WTC11 (cell line): ENCODE results near the gene ITPR1.

Source experiments
- ATF3 ChIP-seq: sonication (generic); formaldehyde crosslinking; conservative IDR thresholded peaks from 2 replicates; pipeline ENCODE4 v1.8.1; 2022; ENCODE audit warnings: mild to moderate bottlenecking, missing genetic modification reagents
- FOXP1 ChIP-seq: sonication (generic); formaldehyde crosslinking; IDR thresholded peaks from 2 replicates; pipeline ENCODE4 v1.8.0; 2022; ENCODE audit warnings: missing genetic modification reagents, mild to moderate bottlenecking, moderate library complexity, borderline replicate concordance
- JUN ChIP-seq: sonication (generic); formaldehyde crosslinking; IDR thresholded peaks from 2 replicates; pipeline ENCODE4 v1.8.0; 2023; ENCODE audit warnings: mild to moderate bottlenecking, missing genetic modification reagents
- ZNF121 ChIP-seq: sonication (generic); formaldehyde crosslinking; IDR thresholded peaks from 2 replicates; pipeline ENCODE4 v1.8.0; 2023; ENCODE audit warnings: missing genetic modification reagents
- TF ChIP-seq, protein P1 (sequence below): fragments of 200-600 bp; IDR thresholded peaks from 2 replicates; pipeline ENCODE4 v1.8.0; 2022; ENCODE audit warnings: antibody characterized with exemption
- TF ChIP-seq, protein P2 (sequence below): sonication (generic); formaldehyde crosslinking; IDR thresholded peaks from 2 replicates; pipeline ENCODE4 v1.8.0; 2023; ENCODE audit warnings: mild to moderate bottlenecking, missing genetic modification reagents
- TF ChIP-seq, protein P3 (sequence below): sonication (generic); formaldehyde crosslinking; IDR thresholded peaks from 2 replicates; pipeline ENCODE4 v1.8.1; 2023; ENCODE audit warnings: mild to moderate bottlenecking, missing genetic modification reagents, moderate library complexity

DNA sequence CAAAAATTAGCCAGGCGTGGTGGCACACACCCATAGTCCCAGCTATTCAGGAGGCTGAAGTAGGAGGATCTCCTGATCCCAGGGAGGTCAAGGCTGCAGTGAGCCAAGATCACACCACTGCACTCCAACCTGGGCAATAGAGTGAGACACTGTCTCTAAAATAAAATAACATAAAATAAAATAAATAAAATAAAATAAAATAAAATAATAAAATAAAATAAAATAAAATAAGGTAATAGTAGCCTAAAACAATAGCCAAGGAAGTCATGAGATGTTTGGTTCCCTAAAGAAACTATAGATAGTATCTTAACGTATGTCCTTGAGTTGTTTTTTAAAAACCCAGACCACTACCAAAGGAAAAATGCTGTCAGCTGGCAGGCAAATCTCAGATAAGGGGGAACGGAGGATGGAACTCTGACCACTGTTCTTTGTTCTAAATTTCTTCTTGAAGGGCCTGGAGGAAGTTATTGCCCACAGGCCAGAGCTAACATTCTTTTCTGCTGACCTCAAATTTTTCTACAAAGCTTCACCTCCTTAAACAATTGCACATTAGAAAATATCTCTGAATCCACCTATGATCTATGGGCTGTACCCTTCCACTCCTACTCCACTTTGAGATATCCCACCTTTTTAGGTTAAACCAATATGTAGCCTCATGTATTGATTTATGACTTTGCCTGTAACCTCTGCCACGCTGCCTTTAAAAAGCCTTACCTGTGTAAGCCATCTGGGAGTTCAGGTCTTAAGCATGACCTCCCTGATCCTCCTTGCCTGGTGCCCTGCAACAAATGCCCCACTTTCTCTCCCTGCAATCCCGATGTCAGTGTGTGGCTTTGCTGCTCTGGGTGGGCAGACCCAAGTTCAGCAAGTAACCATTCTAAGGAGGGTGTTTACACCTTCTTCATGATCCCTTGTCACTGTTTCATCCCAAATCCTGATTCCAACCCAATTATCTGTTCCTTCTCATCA lies 359.9 kb downstream of the ITPR1 start:
- TF ChIP-seq, protein P1, sequence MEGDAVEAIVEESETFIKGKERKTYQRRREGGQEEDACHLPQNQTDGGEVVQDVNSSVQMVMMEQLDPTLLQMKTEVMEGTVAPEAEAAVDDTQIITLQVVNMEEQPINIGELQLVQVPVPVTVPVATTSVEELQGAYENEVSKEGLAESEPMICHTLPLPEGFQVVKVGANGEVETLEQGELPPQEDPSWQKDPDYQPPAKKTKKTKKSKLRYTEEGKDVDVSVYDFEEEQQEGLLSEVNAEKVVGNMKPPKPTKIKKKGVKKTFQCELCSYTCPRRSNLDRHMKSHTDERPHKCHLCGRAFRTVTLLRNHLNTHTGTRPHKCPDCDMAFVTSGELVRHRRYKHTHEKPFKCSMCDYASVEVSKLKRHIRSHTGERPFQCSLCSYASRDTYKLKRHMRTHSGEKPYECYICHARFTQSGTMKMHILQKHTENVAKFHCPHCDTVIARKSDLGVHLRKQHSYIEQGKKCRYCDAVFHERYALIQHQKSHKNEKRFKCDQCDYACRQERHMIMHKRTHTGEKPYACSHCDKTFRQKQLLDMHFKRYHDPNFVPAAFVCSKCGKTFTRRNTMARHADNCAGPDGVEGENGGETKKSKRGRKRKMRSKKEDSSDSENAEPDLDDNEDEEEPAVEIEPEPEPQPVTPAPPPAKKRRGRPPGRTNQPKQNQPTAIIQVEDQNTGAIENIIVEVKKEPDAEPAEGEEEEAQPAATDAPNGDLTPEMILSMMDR: no peak
- TF ChIP-seq FOXP1: no peak
- no peak for TF ChIP-seq JUN (CRISPR knock-in tag)
- TF ChIP-seq, protein P2, sequence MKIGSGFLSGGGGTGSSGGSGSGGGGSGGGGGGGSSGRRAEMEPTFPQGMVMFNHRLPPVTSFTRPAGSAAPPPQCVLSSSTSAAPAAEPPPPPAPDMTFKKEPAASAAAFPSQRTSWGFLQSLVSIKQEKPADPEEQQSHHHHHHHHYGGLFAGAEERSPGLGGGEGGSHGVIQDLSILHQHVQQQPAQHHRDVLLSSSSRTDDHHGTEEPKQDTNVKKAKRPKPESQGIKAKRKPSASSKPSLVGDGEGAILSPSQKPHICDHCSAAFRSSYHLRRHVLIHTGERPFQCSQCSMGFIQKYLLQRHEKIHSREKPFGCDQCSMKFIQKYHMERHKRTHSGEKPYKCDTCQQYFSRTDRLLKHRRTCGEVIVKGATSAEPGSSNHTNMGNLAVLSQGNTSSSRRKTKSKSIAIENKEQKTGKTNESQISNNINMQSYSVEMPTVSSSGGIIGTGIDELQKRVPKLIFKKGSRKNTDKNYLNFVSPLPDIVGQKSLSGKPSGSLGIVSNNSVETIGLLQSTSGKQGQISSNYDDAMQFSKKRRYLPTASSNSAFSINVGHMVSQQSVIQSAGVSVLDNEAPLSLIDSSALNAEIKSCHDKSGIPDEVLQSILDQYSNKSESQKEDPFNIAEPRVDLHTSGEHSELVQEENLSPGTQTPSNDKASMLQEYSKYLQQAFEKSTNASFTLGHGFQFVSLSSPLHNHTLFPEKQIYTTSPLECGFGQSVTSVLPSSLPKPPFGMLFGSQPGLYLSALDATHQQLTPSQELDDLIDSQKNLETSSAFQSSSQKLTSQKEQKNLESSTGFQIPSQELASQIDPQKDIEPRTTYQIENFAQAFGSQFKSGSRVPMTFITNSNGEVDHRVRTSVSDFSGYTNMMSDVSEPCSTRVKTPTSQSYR (CRISPR knock-in tag): no peak
- TF ChIP-seq, protein P3, sequence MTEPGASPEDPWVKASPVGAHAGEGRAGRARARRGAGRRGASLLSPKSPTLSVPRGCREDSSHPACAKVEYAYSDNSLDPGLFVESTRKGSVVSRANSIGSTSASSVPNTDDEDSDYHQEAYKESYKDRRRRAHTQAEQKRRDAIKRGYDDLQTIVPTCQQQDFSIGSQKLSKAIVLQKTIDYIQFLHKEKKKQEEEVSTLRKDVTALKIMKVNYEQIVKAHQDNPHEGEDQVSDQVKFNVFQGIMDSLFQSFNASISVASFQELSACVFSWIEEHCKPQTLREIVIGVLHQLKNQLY (CRISPR knock-in tag): no peak
- no peak for TF ChIP-seq ZNF121 (CRISPR knock-in tag)
- no peak for TF ChIP-seq ATF3 (CRISPR knock-in tag)
